Neural cell (in vitro differentiated cells): ENCODE data around the gene JAGN1. TPM values are rescaled to one million over a fixed set of nuclear protein-coding genes. Genes with fewer than 3 reads are reported as not detected.

Experiments used
- H2AFZ ChIP-seq: fragments of 200-600, 300-800 bp; sonication (generic), shearing (Covaris generic); 2 replicates; pipeline ENCODE4 v1.6.0; 2014; ENCODE audit warnings: low read depth, mild to moderate bottlenecking, antibody characterized with exemption, low read length, moderate library complexity
- H3F3A ChIP-seq: fragments of 200-600 bp; shearing (Covaris generic); 2 replicates; pipeline ENCODE4 v1.6.1; 2016; ENCODE audit warnings: mild to moderate bottlenecking, moderate library complexity, mixed read lengths, antibody characterized with exemption, low read length; ENCODE audit not compliant: insufficient read depth, poor library complexity, severe bottlenecking
- H3K27ac ChIP-seq: fragments of 200-600, 300-800 bp; sonication (generic), shearing (Covaris generic); 2 replicates; pipeline ENCODE4 v1.5.1; 2014; ENCODE audit warnings: mild to moderate bottlenecking, low read length, moderate library complexity
- H3K27me3 ChIP-seq: fragments of 300-800, 200-600 bp; sonication (generic), shearing (Covaris generic); 2 replicates; pipeline ENCODE4 v1.6.0; 2014; ENCODE audit warnings: mild to moderate bottlenecking, low read depth, low read length, moderate library complexity; ENCODE audit not compliant: insufficient read depth
- H3K36me3 ChIP-seq: fragments of 300-800, 200-600 bp; sonication (generic), shearing (Covaris generic); 2 replicates; pipeline ENCODE4 v1.5.1; 2014; ENCODE audit warnings: mild to moderate bottlenecking, antibody characterized with exemption, low read length, moderate library complexity; ENCODE audit not compliant: insufficient read depth
- H3K4me2 ChIP-seq: fragments of 300-800, 200-600 bp; sonication (generic), shearing (Covaris generic); 2 replicates; pipeline ENCODE4 v1.6.0; 2014; ENCODE audit warnings: mild to moderate bottlenecking, low read length
- H3K4me3 ChIP-seq: fragments of 300-800, 200-600 bp; sonication (generic), shearing (Covaris generic); 2 replicates; pipeline ENCODE4 v1.5.1; 2014; ENCODE audit warnings: mild to moderate bottlenecking, low read length, moderate library complexity
- H3K79me2 ChIP-seq: fragments of 200-600 bp; shearing (Covaris generic); replicated peaks from 2 replicates; pipeline ENCODE4 v1.6.0; 2014; ENCODE audit warnings: mild to moderate bottlenecking, low read length, moderate library complexity; ENCODE audit not compliant: insufficient read depth
- H3K9ac ChIP-seq: fragments of 300-800, 200-600 bp; sonication (generic), shearing (Covaris generic); 2 replicates; pipeline ENCODE4 v1.6.1; 2016; ENCODE audit warnings: mild to moderate bottlenecking, low read length, mixed read lengths
- H3K9me2 ChIP-seq: fragments of 200-600 bp; shearing (Covaris generic); 2 replicates; pipeline ENCODE4 v1.6.1; 2016; ENCODE audit warnings: mild to moderate bottlenecking, low read length, mixed read lengths; ENCODE audit not compliant: insufficient read depth
- H3K9me3 ChIP-seq: fragments of 200-600, 300-800 bp; sonication (generic), shearing (Covaris generic); 2 replicates; pipeline ENCODE4 v1.6.1; 2016; ENCODE audit warnings: mild to moderate bottlenecking, mixed run types, low read length, moderate library complexity, mixed read lengths
- H4K20me1 ChIP-seq: fragments of 200-600 bp; shearing (Covaris generic); 2 replicates; pipeline ENCODE4 v1.6.1; 2016; ENCODE audit warnings: mild to moderate bottlenecking, mixed run types; ENCODE audit not compliant: insufficient read depth
- CTCF ChIP-seq: fragments of 450-650 bp; IDR thresholded peaks from 2 replicates; pipeline ENCODE4 v1.5.1; 2014; ENCODE audit warnings: antibody characterized with exemption, mild to moderate bottlenecking, moderate library complexity; ENCODE audit not compliant: poor library complexity, severe bottlenecking
- EP300 ChIP-seq: fragments of 450-650 bp; conservative IDR thresholded peaks from 2 replicates; pipeline ENCODE4 v1.6.1; 2014; ENCODE audit warnings: antibody characterized with exemption, mild to moderate bottlenecking, moderate library complexity; ENCODE audit not compliant: poor library complexity, severe bottlenecking
- EZH2 ChIP-seq: fragments of 200-600, 300-800 bp; shearing (Covaris generic), sonication (generic); IDR thresholded peaks from 2 replicates; pipeline ENCODE4 v1.6.1; 2014; ENCODE audit warnings: antibody characterized with exemption, low read length, borderline replicate concordance, mild to moderate bottlenecking; ENCODE audit not compliant: insufficient read depth, poor library complexity, severe bottlenecking
- MXI1 ChIP-seq: fragments of 450-650 bp; conservative IDR thresholded peaks from 2 replicates; pipeline ENCODE4 v1.6.1; 2014; ENCODE audit warnings: antibody characterized with exemption, mild to moderate bottlenecking; ENCODE audit not compliant: poor library complexity, severe bottlenecking
- POLR2AphosphoS5 ChIP-seq: IDR thresholded peaks from 2 replicates; pipeline ENCODE4 v1.6.1; 2012
- RAD21 ChIP-seq: fragments of 450-650 bp; conservative IDR thresholded peaks from 2 replicates; pipeline ENCODE4 v1.6.1; 2014; ENCODE audit warnings: antibody characterized with exemption, mild to moderate bottlenecking, moderate library complexity
- REST ChIP-seq: IDR thresholded peaks from 2 replicates; pipeline ENCODE4 v1.6.1; 2012; ENCODE audit warnings: borderline replicate concordance
- SMC3 ChIP-seq: fragments of 450-650 bp; conservative IDR thresholded peaks from 2 replicates; pipeline ENCODE4 v1.6.1; 2014; ENCODE audit warnings: antibody characterized with exemption, mild to moderate bottlenecking, moderate library complexity; ENCODE audit not compliant: poor library complexity
- TAF1 ChIP-seq: IDR thresholded peaks from 2 replicates; pipeline ENCODE4 v1.6.1; 2012; ENCODE audit warnings: low read depth
- polyA plus RNA-seq: library from polyadenylated mRNA; depleted of rRNA; stranded (reverse); fragments of >200 nt; gene quantifications from 2 replicates; pipeline ENCODE4 v1.2.3, GENCODE V29; 2014

JAGN1 gene
- polyA plus RNA-seq, 1 donor from 2014 or later = 26.5 TPM

- Histone ChIP-seq H3K36me3 (no peaks in the 10 kb centered on the region), H3K27me3 (no peaks in the 10 kb centered on the region), H3K4me3 (peak within 1 kb of the TSS; percentile 91), H3K79me2 (no peaks in the 10 kb centered on the region), H3K9me3 (no peaks in the 10 kb centered on the region), H3K9me2 (no peaks in the 10 kb centered on the region), H3K4me2 (peak within 1 kb of the TSS; percentile 59), H3K27ac (no peak within 1 kb of the TSS), H4K20me1 (no peaks in the 10 kb centered on the region), H3F3A (no peaks in the 10 kb centered on the region), H3K9ac (peak within 1 kb of the TSS; percentile 75), H2AFZ (peak within 1 kb of the TSS; percentile 87)
- no peak for TF ChIP-seq CTCF
- peak; percentile 11 for TF ChIP-seq RAD21
- TF ChIP-seq MXI1 = peak; percentile 95
- no peak for TF ChIP-seq REST
- peak; percentile 65 for TF ChIP-seq POLR2AphosphoS5
- no peak for TF ChIP-seq EZH2
- TF ChIP-seq SMC3 = peak; percentile 36
- TF ChIP-seq TAF1 = peak; percentile 24
- no peak for TF ChIP-seq EP300
Observed at GRCh38 chr3:9843715-9844438, 46.5 kb upstream of the JAGN1 start, which contains the start of gene RPUSD3. RPUSD3 (minus strand) TSS chr3:9844008; CDS start chr3:9843990, 18 bp downstream.

- H3K9ac ChIP-seq = no peak overlapping the region
- H3K79me2 ChIP-seq = no peaks in the 10 kb centered on the region
- H3K9me2 ChIP-seq = no peaks in the 10 kb centered on the region
- H3F3A ChIP-seq = no peaks in the 10 kb centered on the region
- H3K4me2 ChIP-seq = no peak overlapping the region
- TF ChIP-seq CTCF (no peak), EP300 (no peak), EZH2 (no peak), TAF1 (no peak), REST (no peak)
- no peaks in the 10 kb centered on the region for H3K9me3 ChIP-seq
- no peaks in the 10 kb centered on the region for H3K27me3 ChIP-seq
- H4K20me1 ChIP-seq = no peaks in the 10 kb centered on the region
- no peak overlapping the region for H2AFZ ChIP-seq
- no peak overlapping the region for H3K27ac ChIP-seq
- H3K4me3 ChIP-seq = no peak overlapping the region
- no peaks in the 10 kb centered on the region for H3K36me3 ChIP-seq
Observed at GRCh38 chr3:9846231-9846630, 44.2 kb upstream of the JAGN1 start.
